K562 (cell line): Measurements from ENCODE around the gene TXLNA. TPM values are rescaled to one million over a fixed set of nuclear protein-coding genes. Genes with fewer than 3 reads are reported as not detected.

Experiments
- ATAC-seq: fragments of 200-7000 bp; cut with Tn5 transposase; 3 replicates; pipeline ENCODE4 v1.9.1; 2020; ENCODE audit warnings: moderate library complexity
- BruUV-seq: library from RNA; stranded (reverse); fragments of 400-500 nt; replicated peaks from 2 replicates; lab custom pipeline; 2021; lab: Mats Ljungman, UMichigan
- CTCF ChIA-PET: fragments of 300-600 bp; formaldehyde crosslinking; extraction: SDS; loops from one replicate; lab custom pipeline; 2021; ENCODE audit warnings: low intra/inter-chr PET ratio; lab: Yijun Ruan, JAX
- POLR2A ChIA-PET: fragments of 300-600, 350-650 bp; sonication (Branson Sonifier 250); formaldehyde crosslinking; extraction: SDS; loops from one replicate; lab custom pipeline; 2021; ENCODE audit warnings: antibody characterized with exemption, inconsistent platforms; lab: Yijun Ruan, JAX
- DNase-seq, 4 experiments: peaks; one replicate each; pipeline versions ENCODE4 v3.0.0 to v3.0.0-alpha.2; 2011 to 2018; ENCODE audit warnings: low spot score in 3 of 4, mixed read lengths in 3 of 4; ENCODE audit errors: extremely low read depth in 1 of 4
- FAIRE-seq: peaks from 2 replicates; lab custom pipeline; 2011; peaks lifted over from hg19 to GRCh38; lab: Jason Lieb, UNC
- H2AFZ ChIP-seq: 2 replicates; pipeline ENCODE4 v1.6.0; 2011; ENCODE audit warnings: low read depth, low read length, control low read depth, inconsistent platforms
- H3K27ac ChIP-seq: fragments of 200-600 bp; 3 replicates; pipeline ENCODE4 v1.8.0; 2011; ENCODE audit warnings: low read depth, mild to moderate bottlenecking, control low read depth, inconsistent platforms, low read length, moderate library complexity, mixed read lengths; ENCODE audit errors: extremely low read depth
- H3K27me3 ChIP-seq, 2 experiments: fragments of 300-600 bp in 1 of 2; 2 replicates in 1 of 2; 3 replicates in 1 of 2; pipeline versions ENCODE4 v1.6.0 to v1.8.0; 2011; ENCODE audit warnings: inconsistent platforms in 2 of 2, low read length in 2 of 2, mild to moderate bottlenecking in 1 of 2, mixed read lengths in 1 of 2, moderate library complexity in 1 of 2; ENCODE audit not compliant: control insufficient read depth in 2 of 2, insufficient read depth in 2 of 2
- H3K36me3 ChIP-seq: fragments of 300-600 bp; 3 replicates; pipeline ENCODE4 v1.8.0; 2011; ENCODE audit warnings: mild to moderate bottlenecking, low read length, inconsistent platforms; ENCODE audit not compliant: control insufficient read depth, insufficient read depth
- H3K4me1 ChIP-seq, 2 experiments: fragments of 200-600 bp in 1 of 2; replicated peaks in 1 of 2; 2 replicates in 1 of 2; 3 replicates in 1 of 2; pipeline versions ENCODE4 v1.5.1 to v1.8.0; 2011; ENCODE audit warnings: inconsistent platforms in 2 of 2, low read length in 2 of 2, mild to moderate bottlenecking in 1 of 2, mixed read lengths in 1 of 2, moderate library complexity in 1 of 2; ENCODE audit not compliant: control insufficient read depth in 2 of 2, insufficient read depth in 2 of 2
- H3K4me2 ChIP-seq: 2 replicates; pipeline ENCODE4 v1.6.1; 2011; ENCODE audit warnings: low read length, control low read depth, inconsistent platforms, mixed read lengths; ENCODE audit not compliant: insufficient read depth
- H3K4me3 ChIP-seq: fragments of 200-600 bp; sonication (generic), shearing (Covaris generic); 2 replicates; pipeline ENCODE4 v1.5.1; 2016; ENCODE audit warnings: control low read depth, inconsistent platforms
- H3K79me2 ChIP-seq: fragments of 200-600 bp; 3 replicates; pipeline ENCODE4 v1.8.0; 2011; ENCODE audit warnings: low read length, inconsistent platforms; ENCODE audit not compliant: control insufficient read depth, insufficient read depth
- H3K9ac ChIP-seq, 2 experiments: 2 replicates each; pipeline versions ENCODE4 v1.6.0 to v1.6.1; 2011; ENCODE audit warnings: low read depth in 2 of 2, low read length in 2 of 2, control low read depth in 1 of 2, inconsistent platforms in 1 of 2, mild to moderate bottlenecking in 1 of 2, mixed read lengths in 1 of 2; ENCODE audit not compliant: insufficient read depth in 1 of 2
- H3K9me1 ChIP-seq: one replicate; pipeline ENCODE4 v1.6.0; 2011; ENCODE audit warnings: inconsistent platforms, mild to moderate bottlenecking, low read length, moderate library complexity; ENCODE audit not compliant: control insufficient read depth, insufficient read depth
- H3K9me3 ChIP-seq: replicated peaks from 2 replicates; pipeline ENCODE4 v1.5.1; 2011; ENCODE audit warnings: low read depth, low read length, inconsistent platforms; ENCODE audit not compliant: control insufficient read depth, insufficient read depth
- H4K20me1 ChIP-seq: replicated peaks from 2 replicates; pipeline ENCODE4 v1.6.1; 2011; ENCODE audit warnings: low read length, inconsistent platforms, mixed read lengths; ENCODE audit not compliant: control insufficient read depth, insufficient read depth
- BRCA1 ChIP-seq, 2 experiments: fragments of 450-650 bp in 1 of 2; sonication (generic) in 1 of 2; formaldehyde crosslinking in 1 of 2; IDR thresholded peaks; 2 replicates each; pipeline versions ENCODE4 v1.5.0 to v1.6.1; 2017 to 2020; ENCODE audit warnings: mild to moderate bottlenecking in 1 of 2, missing genetic modification reagents in 1 of 2
- CBFA2T3 ChIP-seq: fragments of 450-650 bp; IDR thresholded peaks from 2 replicates; pipeline ENCODE4 v1.6.1; 2017
- CHD2 ChIP-seq: IDR thresholded peaks from 2 replicates; pipeline ENCODE4 v1.6.1; 2011; ENCODE audit warnings: low read depth, low read length
- HCFC1 ChIP-seq: IDR thresholded peaks from 2 replicates; pipeline ENCODE4 v1.6.1; 2012; ENCODE audit warnings: low read depth, low read length, improper control_type of control experiment
- NFE2 ChIP-seq: IDR thresholded peaks from 2 replicates; pipeline ENCODE4 v1.6.1; 2014; ENCODE audit warnings: antibody characterized with exemption, low read depth
- PCBP1 ChIP-seq: fragments of 200-400 bp; formaldehyde crosslinking; IDR thresholded peaks from 2 replicates; pipeline ENCODE4 v1.6.1; 2018; ENCODE audit warnings: mild to moderate bottlenecking, low read depth, low read length; ENCODE audit not compliant: poor library complexity, severe bottlenecking
- PML ChIP-seq: IDR thresholded peaks from 2 replicates; pipeline ENCODE4 v1.6.1; 2012; ENCODE audit warnings: low read length, inconsistent platforms
- RBFOX2 ChIP-seq: fragments of 200-400 bp; formaldehyde crosslinking; IDR thresholded peaks from 2 replicates; pipeline ENCODE4 v1.6.1; 2017; ENCODE audit warnings: low read depth, mild to moderate bottlenecking, low read length, moderate library complexity
- TAF9B ChIP-seq: fragments of 450-650 bp; IDR thresholded peaks from 2 replicates; pipeline ENCODE4 v1.6.1; 2018; ENCODE audit warnings: mild to moderate bottlenecking; ENCODE audit not compliant: partially characterized antibody
- TCF7 ChIP-seq: sonication (generic); IDR thresholded peaks from 2 replicates; pipeline ENCODE4 v1.6.1; 2016; ENCODE audit warnings: antibody characterized with exemption, borderline replicate concordance
- ZC3H4 ChIP-seq: sonication (generic); formaldehyde crosslinking; IDR thresholded peaks from 2 replicates; pipeline ENCODE4 v1.9.0; 2021; ENCODE audit warnings: missing genetic modification reagents, borderline replicate concordance
- ZFP36 ChIP-seq: fragments of 150-350 bp; IDR thresholded peaks from 2 replicates; pipeline ENCODE4 v1.6.1; 2018; ENCODE audit warnings: low read length, low read depth; ENCODE audit not compliant: partially characterized antibody
- ZKSCAN1 ChIP-seq: fragments of 150-350 bp; IDR thresholded peaks from 2 replicates; pipeline ENCODE4 v1.6.1; 2016; ENCODE audit warnings: low read depth, low read length
- ZNF174 ChIP-seq: fragments of 250-450 bp; sonication (Bioruptor Pico); IDR thresholded peaks from 2 replicates; pipeline ENCODE4 v1.4.0; 2020; ENCODE audit warnings: mild to moderate bottlenecking
- ZNF561 ChIP-seq: fragments of 450-650 bp; formaldehyde crosslinking; conservative IDR thresholded peaks from 2 replicates; pipeline ENCODE4 v1.4.0; 2020; ENCODE audit warnings: mild to moderate bottlenecking, moderate library complexity
- ZNF76 ChIP-seq: fragments of 250-450 bp; sonication (Bioruptor Pico); IDR thresholded peaks from 2 replicates; pipeline ENCODE4 v1.4.0; 2020; ENCODE audit warnings: mild to moderate bottlenecking, moderate library complexity, borderline replicate concordance
- WGBS: fragments of 100-300 bp; shearing (Covaris generic); methylation state at CpG from one replicate; pipeline ENCODE4 v1.1.6; 2016; ENCODE audit warnings: low coverage, mixed read lengths; ENCODE audit not compliant: insufficient coverage; ENCODE audit errors: missing lambda C conversion rate; 5-methylcytosine and 5-hydroxymethylcytosine counted together
- in situ Hi-C: fragments of 300-500 bp; cut with MboI; formaldehyde crosslinking; loops from 4 replicates; pipeline ENCODE4 v1.15.0; 2018; ENCODE audit warnings: inconsistent platforms, mixed read lengths
- intact Hi-C: fragments of 100-400 bp; cut with micrococcal nuclease; formaldehyde crosslinking; loops from 2 replicates; pipeline ENCODE4 v1.14.2; 2022
- polyA plus RNA-seq, 8 experiments: library from polyadenylated mRNA; depleted of rRNA in 4 of 8; stranded (reverse) in 5 of 8; unstranded in 3 of 8; fragments of >200 nt; fragmentation: Nextera tagmentation in 2 of 8; fragmentation: Illumina TruSeq in 1 of 8; extraction: Ambion mirVana in 2 of 8; extraction: Trizol in 1 of 8; gene quantifications; 2 replicates each; pipeline versions ENCODE4 v1.2.1 to v1.2.3, GENCODE V29; 2011 to 2014; ENCODE audit warnings: inconsistent platforms in 1 of 8, missing spikeins in 1 of 8
- total RNA-seq, 7 experiments: library from RNA; depleted of rRNA in 6 of 7; stranded (reverse); fragments of >200 nt in 6 of 7; fragmentation: Illumina TruSeq in 2 of 7; extraction: Trizol in 2 of 7; gene quantifications; 2 replicates each; pipeline versions ENCODE4 v1.2.1 to v1.2.3, GENCODE V29; 2011 to 2021; ENCODE audit warnings: low replicate concordance in 1 of 7
- TF ChIP-seq, protein P1 (sequence below): IDR thresholded peaks from 2 replicates; pipeline ENCODE4 v1.6.1; 2011; ENCODE audit warnings: borderline replicate concordance, low read depth, mild to moderate bottlenecking, moderate library complexity, low read length; ENCODE audit not compliant: insufficient read depth, poor library complexity, severe bottlenecking
- TF ChIP-seq, protein P2 (sequence below), 2 experiments: fragments of 450-650 bp; conservative IDR thresholded peaks; 2 replicates each; pipeline ENCODE4 v1.6.1; 2017; ENCODE audit warnings: mild to moderate bottlenecking in 2 of 2, moderate library complexity in 2 of 2
- TF ChIP-seq, protein P3 (sequence below): IDR thresholded peaks from 2 replicates; pipeline ENCODE4 v1.6.1; 2016; ENCODE audit warnings: missing genetic modification characterization, missing compliant biosample characterization

TXLNA gene
- total and polyA plus RNA-seq, 9 of the 15 experiments (the other 6 are each of a cell fraction or from before 2014, with no cell fraction given): 9.2 to 54.5 (median 39.3) TPM

DNA sequence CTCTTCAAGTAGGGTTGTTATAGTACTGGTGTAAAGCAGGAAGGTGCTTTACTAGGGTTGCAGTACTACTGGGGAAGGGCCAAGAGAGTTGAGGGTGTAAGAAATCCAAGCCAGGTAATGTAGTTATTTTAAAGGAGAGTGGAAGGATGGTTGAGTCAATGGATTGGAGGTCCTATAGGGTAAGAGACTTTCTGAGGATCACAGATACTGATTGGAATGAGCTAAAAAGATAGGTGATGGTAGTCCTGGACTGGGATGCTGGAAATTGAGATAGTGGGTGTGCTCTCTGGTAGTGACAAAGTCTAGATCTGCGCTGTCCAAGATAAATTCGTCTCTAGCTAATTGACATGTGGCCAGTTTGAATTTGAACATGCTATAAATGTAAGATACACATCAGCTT is 7.0 kb downstream of the TXLNA start:
- Histone ChIP-seq H3K4me3 (no peak overlapping the region), H3K9me1 (peaks cover 4% of the 10 kb centered on the region), H3K4me1 (peaks cover 8 to 10% of the 10 kb centered on the region in 2 experiments), H4K20me1 (no peaks in the 10 kb centered on the region; the same call in 1 of the 2 replicates), H3K9ac (peak overlapping the region; percentile 23 to 62; a peak in 1 of 4 replicates), H3K36me3 (peaks cover 91% of the 10 kb centered on the region), H3K27me3 (no peaks in the 10 kb centered on the region), H3K4me2 (no peak overlapping the region), H2AFZ (no peak overlapping the region), H3K9me3 (no peaks in the 10 kb centered on the region), H3K27ac (peak overlapping the region; percentile 46; the same call in 2 of the 3 replicates), H3K79me2 (peaks cover 50% of the 10 kb centered on the region)
- ATAC-seq: no peak; the same call in 2 of the 3 replicates
- in situ Hi-C loops: no loop called here
- WGBS: 58% methylated on average over 2 of the region's 2 CpGs
- intact Hi-C loops: loop anchor here (10.0 kb wide), 1 partner anchor 172 kb away; the partner anchor contains the start of gene KHDRBS1
- BruUV-seq: no TSS peak
- FAIRE-seq: no peak
- DNase-seq: no peak
- POLR2A ChIA-PET: interaction anchor here (0.8 to 11.6 kb wide), 3 partner anchors 10 to 103 kb away, joined by 3 to 201 read pairs (median 5); partner anchors contain the start of gene CCDC28B
- CTCF ChIA-PET: no interaction called here
- no peak for TF ChIP-seq HCFC1
- 0 out of 2 replicates have a peak, but pooled peaks have one; percentile 27 for TF ChIP-seq RBFOX2
- TF ChIP-seq ZNF561 (CRISPR knock-in tag): no peak
- no peak for TF ChIP-seq TAF9B
- no peak for TF ChIP-seq PML
- TF ChIP-seq ZKSCAN1: no peak
- no peak for TF ChIP-seq ZNF174 (CRISPR knock-in tag)
- TF ChIP-seq CHD2: no peak
- no peak for TF ChIP-seq ZC3H4
- TF ChIP-seq NFE2: no peak
- TF ChIP-seq, protein P1, sequence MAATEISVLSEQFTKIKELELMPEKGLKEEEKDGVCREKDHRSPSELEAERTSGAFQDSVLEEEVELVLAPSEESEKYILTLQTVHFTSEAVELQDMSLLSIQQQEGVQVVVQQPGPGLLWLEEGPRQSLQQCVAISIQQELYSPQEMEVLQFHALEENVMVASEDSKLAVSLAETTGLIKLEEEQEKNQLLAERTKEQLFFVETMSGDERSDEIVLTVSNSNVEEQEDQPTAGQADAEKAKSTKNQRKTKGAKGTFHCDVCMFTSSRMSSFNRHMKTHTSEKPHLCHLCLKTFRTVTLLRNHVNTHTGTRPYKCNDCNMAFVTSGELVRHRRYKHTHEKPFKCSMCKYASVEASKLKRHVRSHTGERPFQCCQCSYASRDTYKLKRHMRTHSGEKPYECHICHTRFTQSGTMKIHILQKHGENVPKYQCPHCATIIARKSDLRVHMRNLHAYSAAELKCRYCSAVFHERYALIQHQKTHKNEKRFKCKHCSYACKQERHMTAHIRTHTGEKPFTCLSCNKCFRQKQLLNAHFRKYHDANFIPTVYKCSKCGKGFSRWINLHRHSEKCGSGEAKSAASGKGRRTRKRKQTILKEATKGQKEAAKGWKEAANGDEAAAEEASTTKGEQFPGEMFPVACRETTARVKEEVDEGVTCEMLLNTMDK: no peak
- no peak for TF ChIP-seq BRCA1 (IDR thresholded peaks at IDR 0.05)
- no peak for TF ChIP-seq BRCA1 (CRISPR knock-in tag; IDR thresholded peaks at IDR 0.05)
- TF ChIP-seq, protein P2, sequence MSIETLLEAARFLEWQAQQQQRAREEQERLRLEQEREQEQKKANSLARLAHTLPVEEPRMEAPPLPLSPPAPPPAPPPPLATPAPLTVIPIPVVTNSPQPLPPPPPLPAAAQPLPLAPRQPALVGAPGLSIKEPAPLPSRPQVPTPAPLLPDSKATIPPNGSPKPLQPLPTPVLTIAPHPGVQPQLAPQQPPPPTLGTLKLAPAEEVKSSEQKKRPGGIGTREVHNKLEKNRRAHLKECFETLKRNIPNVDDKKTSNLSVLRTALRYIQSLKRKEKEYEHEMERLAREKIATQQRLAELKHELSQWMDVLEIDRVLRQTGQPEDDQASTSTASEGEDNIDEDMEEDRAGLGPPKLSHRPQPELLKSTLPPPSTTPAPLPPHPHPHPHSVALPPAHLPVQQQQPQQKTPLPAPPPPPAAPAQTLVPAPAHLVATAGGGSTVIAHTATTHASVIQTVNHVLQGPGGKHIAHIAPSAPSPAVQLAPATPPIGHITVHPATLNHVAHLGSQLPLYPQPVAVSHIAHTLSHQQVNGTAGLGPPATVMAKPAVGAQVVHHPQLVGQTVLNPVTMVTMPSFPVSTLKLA (conservative IDR thresholded peaks at IDR 0.05): no peak
- TF ChIP-seq ZFP36: no peak
- 0 out of 2 replicates have a peak, but pooled peaks have one; percentile 27 for TF ChIP-seq CBFA2T3
- TF ChIP-seq PCBP1: no peak
- TF ChIP-seq ZNF76: no peak
- TF ChIP-seq, protein P3, sequence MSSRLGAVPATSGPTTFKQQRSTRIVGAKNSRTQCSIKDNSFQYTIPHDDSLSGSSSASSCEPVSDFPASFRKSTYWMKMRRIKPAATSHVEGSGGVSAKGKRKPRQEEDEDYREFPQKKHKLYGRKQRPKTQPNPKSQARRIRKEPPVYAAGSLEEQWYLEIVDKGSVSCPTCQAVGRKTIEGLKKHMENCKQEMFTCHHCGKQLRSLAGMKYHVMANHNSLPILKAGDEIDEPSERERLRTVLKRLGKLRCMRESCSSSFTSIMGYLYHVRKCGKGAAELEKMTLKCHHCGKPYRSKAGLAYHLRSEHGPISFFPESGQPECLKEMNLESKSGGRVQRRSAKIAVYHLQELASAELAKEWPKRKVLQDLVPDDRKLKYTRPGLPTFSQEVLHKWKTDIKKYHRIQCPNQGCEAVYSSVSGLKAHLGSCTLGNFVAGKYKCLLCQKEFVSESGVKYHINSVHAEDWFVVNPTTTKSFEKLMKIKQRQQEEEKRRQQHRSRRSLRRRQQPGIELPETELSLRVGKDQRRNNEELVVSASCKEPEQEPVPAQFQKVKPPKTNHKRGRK (tag): no peak
- no peak for TF ChIP-seq TCF7
